ENCODE data around the gene PLD1.
"Not testable (repeated sequence)": the region's sequence is repeated elsewhere in the genome, so short reads cannot be mapped to it uniquely, and the experiment has no call there.

Gene PLD1

GRCh38 chr3:171694888-171695287, 115.4 kb downstream of the PLD1 start:
- no peak for DNase-seq (ENCODE audit: low spot score)

- not testable (repeated sequence) for DNase-seq (ENCODE audit: low spot score)
These were observed 117.7 kb downstream of the PLD1 start for GRCh38 chr3:171692551-171692950.

- DNase-seq (ENCODE audit: low spot score) = no peak
These were observed 118.8 kb downstream of the PLD1 start for GRCh38 chr3:171691485-171691884.

GRCh38 chr3:171690281-171690680, 120.0 kb downstream of the PLD1 start:
- no peak for DNase-seq (ENCODE audit: low spot score)

- DNase-seq (ENCODE audit: low spot score) = no peak
These were observed 121.7 kb downstream of the PLD1 start for GRCh38 chr3:171688593-171688992.

GRCh38 chr3:171688002-171688401, 122.3 kb downstream of the PLD1 start:
- no peak for DNase-seq (ENCODE audit: low spot score)

GRCh38 chr3:171687581-171687980, 122.7 kb downstream of the PLD1 start:
- DNase-seq (ENCODE audit: low spot score) = no peak

GRCh38 chr3:171687064-171687463, 123.2 kb downstream of the PLD1 start:
- DNase-seq (ENCODE audit: low spot score) = no peak

- DNase-seq (ENCODE audit: low spot score) = no peak
These were observed 125.0 kb downstream of the PLD1 start for GRCh38 chr3:171685116-171685895.

GRCh38 chr3:171684221-171684620, 126.1 kb downstream of the PLD1 start:
- DNase-seq (ENCODE audit: low spot score) = no peak

GRCh38 chr3:171682743-171683142, 127.5 kb downstream of the PLD1 start:
- DNase-seq (ENCODE audit: low spot score) = no peak

- DNase-seq (ENCODE audit: low spot score) = no peak
These were observed 129.4 kb downstream of the PLD1 start for GRCh38 chr3:171680726-171681411.

- DNase-seq (ENCODE audit: low spot score) = no peak
These were observed 131.3 kb downstream of the PLD1 start for GRCh38 chr3:171678971-171679492.

- DNase-seq (ENCODE audit: low spot score) = no peak
These were observed 132.6 kb downstream of the PLD1 start for GRCh38 chr3:171677706-171678105.

GRCh38 chr3:171676601-171677175, 133.6 kb downstream of the PLD1 start:
- DNase-seq (ENCODE audit: low spot score) = no peak

- DNase-seq (ENCODE audit: low spot score) = no peak
These were observed 136.3 kb downstream of the PLD1 start for GRCh38 chr3:171673951-171674350.

GRCh38 chr3:171672538-171672937, 137.7 kb downstream of the PLD1 start:
- no peak for DNase-seq (ENCODE audit: low spot score)

GRCh38 chr3:171672124-171672523, 138.2 kb downstream of the PLD1 start:
- no peak for DNase-seq (ENCODE audit: low spot score)

GRCh38 chr3:171671709-171672108, 138.6 kb downstream of the PLD1 start:
- DNase-seq (ENCODE audit: low spot score) = no peak

- DNase-seq (ENCODE audit: low spot score) = no peak
These were observed 143.8 kb downstream of the PLD1 start for GRCh38 chr3:171666516-171666915.

- no peak for DNase-seq (ENCODE audit: low spot score)
These were observed 146.5 kb downstream of the PLD1 start for GRCh38 chr3:171663805-171664204.

GRCh38 chr3:171661484-171661883, 148.8 kb downstream of the PLD1 start:
- DNase-seq (ENCODE audit: low spot score) = no peak

- DNase-seq (ENCODE audit: low spot score) = no peak
These were observed 150.1 kb downstream of the PLD1 start for GRCh38 chr3:171660188-171660587.

Measured in D341Med (cell line).